K562 (cell line): ENCODE results near the gene IMMP2L. TPM values are rescaled to one million over a fixed set of nuclear protein-coding genes. Genes with fewer than 3 reads are reported as not detected.

Experiments
- AFF1 ChIP-seq, 2 experiments: fragments of 450-650 bp; IDR thresholded peaks; 2 replicates each; pipeline ENCODE4 v1.6.1; 2018; ENCODE audit warnings: mild to moderate bottlenecking in 2 of 2, low read depth in 1 of 2; ENCODE audit not compliant: partially characterized antibody in 2 of 2
- ARID3A ChIP-seq: IDR thresholded peaks from 2 replicates; pipeline ENCODE4 v1.6.1; 2012; ENCODE audit warnings: low read depth, low read length, improper control_type of control experiment, borderline replicate concordance
- ASH1L ChIP-seq: fragments of 450-650 bp; IDR thresholded peaks from 2 replicates; pipeline ENCODE4 v1.6.1; 2018; ENCODE audit warnings: borderline replicate concordance, mild to moderate bottlenecking, low read depth; ENCODE audit not compliant: partially characterized antibody
- CBX5 ChIP-seq: IDR thresholded peaks from 2 replicates; pipeline ENCODE4 v1.6.1; 2014; ENCODE audit warnings: low read depth, borderline replicate concordance
- CC2D1A ChIP-seq: fragments of 450-650 bp; IDR thresholded peaks from 2 replicates; pipeline ENCODE4 v1.6.1; 2017; ENCODE audit warnings: mild to moderate bottlenecking
- CREB1 ChIP-seq, 2 experiments: sonication (generic) in 1 of 2; formaldehyde crosslinking in 1 of 2; IDR thresholded peaks; 2 replicates each; pipeline versions ENCODE4 v1.6.1 to v1.8.0; 2012 to 2022; ENCODE audit warnings: inconsistent platforms in 1 of 2, mild to moderate bottlenecking in 1 of 2, missing genetic modification reagents in 1 of 2, moderate library complexity in 1 of 2
- CXXC5 ChIP-seq: fragments of 250-450 bp; sonication (Bioruptor Pico); IDR thresholded peaks from 2 replicates; pipeline ENCODE4 v1.8.0; 2022; ENCODE audit warnings: inconsistent platforms, mild to moderate bottlenecking, moderate library complexity
- EHMT2 ChIP-seq: fragments of 450-650 bp; IDR thresholded peaks from 2 replicates; pipeline ENCODE4 v1.6.1; 2018; ENCODE audit warnings: antibody characterized with exemption
- EP300 ChIP-seq: IDR thresholded peaks from 2 replicates; pipeline ENCODE4 v1.6.1; 2012; ENCODE audit warnings: low read length, improper control_type of control experiment
- EP400 ChIP-seq: fragments of 450-650 bp; IDR thresholded peaks from 2 replicates; pipeline ENCODE4 v1.6.1; 2017; ENCODE audit warnings: antibody characterized with exemption, mild to moderate bottlenecking, moderate library complexity
- ETV6 ChIP-seq, 3 experiments: fragments of 150-350 bp in 1 of 3; sonication (generic) in 1 of 3; formaldehyde crosslinking in 1 of 3; IDR thresholded peaks; 2 replicates each; pipeline versions ENCODE4 v1.6.1 to v1.8.0; 2014 to 2022; ENCODE audit warnings: borderline replicate concordance in 2 of 3, low read depth in 2 of 3, antibody characterized with exemption in 1 of 3, low read length in 1 of 3, mild to moderate bottlenecking in 1 of 3, missing genetic modification reagents in 1 of 3
- JUND ChIP-seq, 2 experiments: IDR thresholded peaks; 2 replicates in 1 of 2; 3 replicates in 1 of 2; pipeline ENCODE4 v1.6.1; 2011; ENCODE audit warnings: borderline replicate concordance in 2 of 2, low read depth in 2 of 2, low read length in 2 of 2, improper control_type of control experiment in 1 of 2, missing biosample characterization in 1 of 2, missing genetic modification characterization in 1 of 2, missing genetic modification reagents in 1 of 2
- LEF1 ChIP-seq: fragments of 450-650 bp; IDR thresholded peaks from 2 replicates; pipeline ENCODE4 v1.6.1; 2016; ENCODE audit warnings: mild to moderate bottlenecking
- MBD1 ChIP-seq: fragments of 250-450 bp; sonication (Bioruptor Pico); IDR thresholded peaks from 2 replicates; pipeline ENCODE4 v1.8.0; 2022; ENCODE audit warnings: inconsistent platforms
- NCOR1 ChIP-seq: fragments of 450-650 bp; IDR thresholded peaks from 2 replicates; pipeline ENCODE4 v1.6.1; 2016; ENCODE audit warnings: mild to moderate bottlenecking, moderate library complexity
- SOX6 ChIP-seq: fragments of 450-650 bp; IDR thresholded peaks from 2 replicates; pipeline ENCODE4 v1.6.1; 2014; ENCODE audit warnings: mild to moderate bottlenecking
- USF1 ChIP-seq: sonication (generic); formaldehyde crosslinking; IDR thresholded peaks from 2 replicates; pipeline ENCODE4 v1.9.0; 2022; ENCODE audit warnings: mild to moderate bottlenecking, missing genetic modification reagents
- ZNF121 ChIP-seq: sonication (generic); formaldehyde crosslinking; conservative IDR thresholded peaks from 2 replicates; pipeline ENCODE4 v1.8.0; 2022; ENCODE audit warnings: missing genetic modification reagents
- ZNF124 ChIP-seq: sonication (generic); formaldehyde crosslinking; IDR thresholded peaks from 2 replicates; pipeline ENCODE4 v1.8.1; 2022; ENCODE audit warnings: missing genetic modification reagents
- ZNF717 ChIP-seq: fragments of 250-450 bp; sonication (Bioruptor Pico); IDR thresholded peaks from 2 replicates; pipeline ENCODE4 v1.5.0; 2021
- polyA plus RNA-seq, 8 experiments: library from polyadenylated mRNA; depleted of rRNA in 4 of 8; stranded (reverse) in 5 of 8; unstranded in 3 of 8; fragments of >200 nt; fragmentation: Nextera tagmentation in 2 of 8; fragmentation: Illumina TruSeq in 1 of 8; extraction: Ambion mirVana in 2 of 8; extraction: Trizol in 1 of 8; gene quantifications; 2 replicates each; pipeline versions ENCODE4 v1.2.1 to v1.2.3, GENCODE V29; 2011 to 2014; ENCODE audit warnings: inconsistent platforms in 1 of 8, missing spikeins in 1 of 8
- total RNA-seq, 7 experiments: library from RNA; depleted of rRNA in 6 of 7; stranded (reverse); fragments of >200 nt in 6 of 7; fragmentation: Illumina TruSeq in 2 of 7; extraction: Trizol in 2 of 7; gene quantifications; 2 replicates each; pipeline versions ENCODE4 v1.2.1 to v1.2.3, GENCODE V29; 2011 to 2021; ENCODE audit warnings: low replicate concordance in 1 of 7

The IMMP2L gene
- total and polyA plus RNA-seq, 9 of the 15 experiments (the other 6 are each of a cell fraction or from before 2014, with no cell fraction given) = 29.7 to 116 (median 53.0) TPM

- TF ChIP-seq ZNF121 (CRISPR knock-in tag) (no peak), NCOR1 (peak; percentile 29; the same call in 1 of the 2 replicates), JUND (IDR thresholded peaks at IDR 0.05; ENCODE audit: borderline replicate concordance, low read depth, low read length) (peak; percentile 63), JUND (tag; IDR thresholded peaks at IDR 0.05; ENCODE audit: borderline replicate concordance, low read depth, low read length) (no peak; the same call in 2 of the 3 replicates), MBD1 (CRISPR knock-in tag) (no peak), EP400 (peak; percentile 26; the same call in 1 of the 2 replicates), EP300 (peak; percentile 81; the same call in 1 of the 2 replicates), CC2D1A (peak; percentile 72; the same call in 1 of the 2 replicates), AFF1 (IDR thresholded peaks at IDR 0.05; ENCODE audit: low read depth in 1 of 2, partially characterized antibody in 2 of 2) (peak in 1 of 2 experiments; percentile 33), SOX6 (peak; percentile 60), ETV6 (IDR thresholded peaks at IDR 0.05; ENCODE audit: borderline replicate concordance in 1 of 2, low read depth in 2 of 2, low read length in 1 of 2) (peak in 1 of 2 experiments; percentile 41; a peak in 1 of 4 replicates), ETV6 (CRISPR knock-in tag; IDR thresholded peaks at IDR 0.05; ENCODE audit: borderline replicate concordance) (no peak), USF1 (CRISPR knock-in tag) (no peak), EHMT2 (peak; percentile 40; the same call in 1 of the 2 replicates), ZNF124 (CRISPR knock-in tag) (no peak), ARID3A (peak; percentile 89; the same call in 1 of the 2 replicates), CXXC5 (0 out of 2 replicates have a peak, but pooled peaks have one; percentile 13), CBX5 (0 out of 2 replicates have a peak, but pooled peaks have one; percentile 20), ZNF717 (CRISPR knock-in tag) (no peak), CREB1 (IDR thresholded peaks at IDR 0.05) (peak; percentile 15; the same call in 1 of the 2 replicates), CREB1 (CRISPR knock-in tag; IDR thresholded peaks at IDR 0.05) (no peak), ASH1L (no peak), LEF1 (peak; percentile 81; the same call in 1 of the 2 replicates)
Measured at GRCh38 chr7:111190804-111191203, 371.5 kb downstream of the IMMP2L start (continued).
